GM23338 (cell line): Measurements from ENCODE around the gene JMJD1C. TPM values are rescaled to one million over a fixed set of nuclear protein-coding genes. Genes with fewer than 3 reads are reported as not detected.

Experiments
- ATAC-seq: fragments of 200-7000 bp; cut with Tn5 transposase; 3 replicates; pipeline ENCODE4 v1.9.1; 2020
- DNase-seq: peaks from one replicate; pipeline ENCODE4 v3.0.0-alpha.2; 2015; ENCODE audit warnings: low spot score
- H2AFZ ChIP-seq: fragments of 200-600 bp; sonication (generic); 2 replicates; pipeline ENCODE4 v1.8.0; 2016; ENCODE audit warnings: antibody characterized with exemption, mild to moderate bottlenecking, moderate library complexity
- H3F3A ChIP-seq: fragments of 200-600 bp; sonication (generic); replicated peaks from 2 replicates; pipeline ENCODE4 v1.8.0; 2017; ENCODE audit warnings: antibody characterized with exemption, mixed run types, low read depth
- H3K27ac ChIP-seq: fragments of 200-600 bp; sonication (generic); 2 replicates; pipeline ENCODE4 v1.6.1; 2016; ENCODE audit warnings: low read depth
- H3K27me3 ChIP-seq: fragments of 200-600 bp; sonication (generic); 2 replicates; pipeline ENCODE4 v1.8.0; 2016; ENCODE audit warnings: mild to moderate bottlenecking, mixed run types, moderate library complexity; ENCODE audit not compliant: insufficient read depth
- H3K36me3 ChIP-seq: fragments of 200-600 bp; sonication (generic); 2 replicates; pipeline ENCODE4 v1.8.0; 2016; ENCODE audit warnings: mild to moderate bottlenecking; ENCODE audit not compliant: insufficient read depth
- H3K4me1 ChIP-seq: fragments of 200-600 bp; sonication (generic); 2 replicates; pipeline ENCODE4 v1.8.0; 2016; ENCODE audit warnings: mild to moderate bottlenecking, moderate library complexity; ENCODE audit not compliant: insufficient read depth
- H3K4me2 ChIP-seq: fragments of 200-600 bp; sonication (generic); 2 replicates; pipeline ENCODE4 v1.7.1; 2017; ENCODE audit warnings: mixed run types
- H3K4me3 ChIP-seq: fragments of 200-600 bp; sonication (generic); 2 replicates; pipeline ENCODE4 v1.6.1; 2016; ENCODE audit warnings: mixed run types
- H3K79me2 ChIP-seq: fragments of 200-600 bp; sonication (generic); replicated peaks from 2 replicates; pipeline ENCODE4 v1.8.0; 2017; ENCODE audit warnings: mild to moderate bottlenecking; ENCODE audit not compliant: insufficient read depth
- H3K9me2 ChIP-seq: fragments of 200-600 bp; sonication (generic); 2 replicates; pipeline ENCODE4 v1.8.0; 2017; ENCODE audit not compliant: insufficient read depth
- H4K20me1 ChIP-seq: fragments of 200-600 bp; sonication (generic); replicated peaks from 2 replicates; pipeline ENCODE4 v1.8.0; 2017; ENCODE audit warnings: mild to moderate bottlenecking; ENCODE audit not compliant: insufficient read depth
- H3K27ac Mint-ChIP-seq: 2 replicates; pipeline ENCODE4 v1.8.0; 2020; ENCODE audit warnings: inconsistent platforms, mild to moderate bottlenecking, moderate library complexity, mixed read lengths
- H3K27me3 Mint-ChIP-seq: 3 replicates; pipeline ENCODE4 v1.8.0; 2022; ENCODE audit warnings: low read depth, mild to moderate bottlenecking, moderate library complexity, mixed read lengths, inconsistent platforms; ENCODE audit not compliant: insufficient read depth, poor library complexity
- H3K36me3 Mint-ChIP-seq: 3 replicates; pipeline ENCODE4 v1.8.0; 2021; ENCODE audit warnings: low read depth, mild to moderate bottlenecking, inconsistent platforms, moderate library complexity, mixed read lengths
- H3K4me1 Mint-ChIP-seq: 3 replicates; pipeline ENCODE4 v1.8.0; 2020; ENCODE audit warnings: mild to moderate bottlenecking, inconsistent platforms, mixed read lengths
- H3K4me3 Mint-ChIP-seq: 3 replicates; pipeline ENCODE4 v1.8.0; 2021; ENCODE audit warnings: moderate library complexity, mild to moderate bottlenecking, inconsistent platforms, mixed read lengths
- H3K9me3 Mint-ChIP-seq: 3 replicates; pipeline ENCODE4 v1.8.0; 2020; ENCODE audit warnings: moderate library complexity, mild to moderate bottlenecking, inconsistent platforms, mixed read lengths
- CREB1 ChIP-seq: fragments of 250-450 bp; sonication (Bioruptor Pico); IDR thresholded peaks from 2 replicates; pipeline ENCODE4 v1.5.0; 2020; ENCODE audit warnings: low read depth, mild to moderate bottlenecking, moderate library complexity
- ETS1 ChIP-seq: IDR thresholded peaks from 2 replicates; pipeline ENCODE4 v1.6.1; 2016; ENCODE audit warnings: antibody characterized with exemption
- EZH2 ChIP-seq: fragments of 200-600 bp; sonication (generic); IDR thresholded peaks from one replicate; pipeline ENCODE4 v1.8.0; 2017; ENCODE audit warnings: antibody characterized with exemption, mild to moderate bottlenecking, low read depth; ENCODE audit not compliant: unreplicated experiment
- EZH2phosphoT487 ChIP-seq: fragments of 200-600 bp; sonication (generic); IDR thresholded peaks from one replicate; pipeline ENCODE4 v1.8.1; 2018; ENCODE audit warnings: antibody characterized with exemption; ENCODE audit not compliant: unreplicated experiment
- JUNB ChIP-seq: IDR thresholded peaks from one replicate; pipeline ENCODE4 v1.6.1; 2016; ENCODE audit warnings: antibody characterized with exemption; ENCODE audit not compliant: unreplicated experiment
- NANOG ChIP-seq: IDR thresholded peaks from 2 replicates; pipeline ENCODE4 v1.6.1; 2016; ENCODE audit warnings: antibody characterized with exemption, borderline replicate concordance
- REST ChIP-seq: IDR thresholded peaks from one replicate; pipeline ENCODE4 v1.6.1; 2018; ENCODE audit warnings: antibody characterized with exemption; ENCODE audit not compliant: unreplicated experiment
- STAT1 ChIP-seq: IDR thresholded peaks from one replicate; pipeline ENCODE4 v1.6.1; 2016; ENCODE audit warnings: antibody characterized with exemption; ENCODE audit not compliant: unreplicated experiment
- ZNF114 ChIP-seq: fragments of 250-450 bp; sonication (Bioruptor Pico); IDR thresholded peaks from 2 replicates; pipeline ENCODE4 v1.5.0; 2020; ENCODE audit warnings: mild to moderate bottlenecking, moderate library complexity
- ZNF331 ChIP-seq: fragments of 250-450 bp; sonication (Bioruptor Pico); IDR thresholded peaks from 2 replicates; pipeline ENCODE4 v1.5.0; 2020; ENCODE audit warnings: low read depth, mild to moderate bottlenecking, moderate library complexity
- ZNF462 ChIP-seq: fragments of 250-450 bp; sonication (Bioruptor Pico); IDR thresholded peaks from 2 replicates; pipeline ENCODE4 v1.5.0; 2020; ENCODE audit warnings: mild to moderate bottlenecking, moderate library complexity
- polyA plus RNA-seq: library from polyadenylated mRNA; unstranded; fragments of >200 nt; fragmentation: Nextera tagmentation; extraction: Ambion mirVana; gene quantifications from 2 replicates; pipeline ENCODE4 v1.2.1, GENCODE V29; 2016
- total RNA-seq: library from RNA; depleted of rRNA; stranded (reverse); fragments of >200 nt; shearing (Covaris generic); gene quantifications from 2 replicates; pipeline ENCODE4 v1.2.3, GENCODE V29; 2014
- TF ChIP-seq, protein P1 (sequence below), 2 experiments: fragments of 200-600 bp in 1 of 2; sonication (generic) in 1 of 2; conservative IDR thresholded peaks; 2 replicates each; pipeline versions ENCODE4 v1.5.1 to v1.6.1; 2016 to 2017; ENCODE audit warnings: antibody characterized with exemption in 2 of 2, low read depth in 2 of 2, mild to moderate bottlenecking in 2 of 2, moderate library complexity in 1 of 2

JMJD1C gene
- total and polyA plus RNA-seq, 2 experiments from 2014 or later, result 333 to 435 TPM

DNA sequence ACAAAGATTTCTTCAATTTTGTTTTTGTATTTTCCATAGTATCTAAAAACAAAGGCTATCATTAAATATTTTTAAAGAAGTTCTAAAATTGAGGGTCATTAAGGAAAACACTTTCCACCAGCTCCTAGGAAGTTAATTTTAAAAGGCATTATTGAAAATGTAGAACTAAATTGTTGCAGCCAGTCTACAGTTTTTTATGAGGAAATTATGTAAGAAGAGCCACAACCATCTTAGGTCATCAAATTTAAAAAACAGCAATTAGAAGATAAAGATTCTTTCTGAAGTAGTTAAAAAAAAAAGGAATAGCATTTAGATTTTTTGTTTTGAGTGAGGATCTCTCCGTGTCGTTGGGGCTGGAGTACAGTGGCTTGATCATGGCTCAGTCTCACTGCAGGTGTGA, 171.0 kb downstream of the JMJD1C start:
- H3K36me3 ChIP-seq, result no peaks in the 10 kb centered on the region
- peaks cover 63% of the 10 kb centered on the region for H3K79me2 ChIP-seq
- H3K4me3 ChIP-seq, result no peak overlapping the region
- TF ChIP-seq NANOG, result no peak
- no peak for TF ChIP-seq CREB1 (CRISPR knock-in tag)
- no peak for TF ChIP-seq EZH2phosphoT487
- no peak for TF ChIP-seq JUNB
- no peak for TF ChIP-seq ZNF114 (CRISPR knock-in tag)
- no peak for TF ChIP-seq ZNF462 (CRISPR knock-in tag)
- no peak for TF ChIP-seq STAT1
- TF ChIP-seq ZNF331 (CRISPR knock-in tag), result no peak
- no peak for TF ChIP-seq EZH2
- no peak for TF ChIP-seq ETS1
- TF ChIP-seq, protein P1, sequence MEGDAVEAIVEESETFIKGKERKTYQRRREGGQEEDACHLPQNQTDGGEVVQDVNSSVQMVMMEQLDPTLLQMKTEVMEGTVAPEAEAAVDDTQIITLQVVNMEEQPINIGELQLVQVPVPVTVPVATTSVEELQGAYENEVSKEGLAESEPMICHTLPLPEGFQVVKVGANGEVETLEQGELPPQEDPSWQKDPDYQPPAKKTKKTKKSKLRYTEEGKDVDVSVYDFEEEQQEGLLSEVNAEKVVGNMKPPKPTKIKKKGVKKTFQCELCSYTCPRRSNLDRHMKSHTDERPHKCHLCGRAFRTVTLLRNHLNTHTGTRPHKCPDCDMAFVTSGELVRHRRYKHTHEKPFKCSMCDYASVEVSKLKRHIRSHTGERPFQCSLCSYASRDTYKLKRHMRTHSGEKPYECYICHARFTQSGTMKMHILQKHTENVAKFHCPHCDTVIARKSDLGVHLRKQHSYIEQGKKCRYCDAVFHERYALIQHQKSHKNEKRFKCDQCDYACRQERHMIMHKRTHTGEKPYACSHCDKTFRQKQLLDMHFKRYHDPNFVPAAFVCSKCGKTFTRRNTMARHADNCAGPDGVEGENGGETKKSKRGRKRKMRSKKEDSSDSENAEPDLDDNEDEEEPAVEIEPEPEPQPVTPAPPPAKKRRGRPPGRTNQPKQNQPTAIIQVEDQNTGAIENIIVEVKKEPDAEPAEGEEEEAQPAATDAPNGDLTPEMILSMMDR (conservative IDR thresholded peaks at IDR 0.05; ENCODE audit: low read depth in 2 of 2), result no peak
- no peak for TF ChIP-seq REST
- no peaks in the 10 kb centered on the region for H3K27me3 ChIP-seq
- Mint-ChIP-seq H3K27ac (no peak overlapping the region), H3K27me3 (no peaks in the 10 kb centered on the region), H3K9me3 (no peaks in the 10 kb centered on the region), H3K4me3 (no peak overlapping the region), H3K36me3 (peaks cover 3% of the 10 kb centered on the region; the same call in 1 of the 3 replicates), H3K4me1 (peaks cover 3% of the 10 kb centered on the region)
- H3K4me1 ChIP-seq, result no peaks in the 10 kb centered on the region; the same call in 1 of the 2 replicates
- no peak overlapping the region for H3K27ac ChIP-seq
- no peak for ATAC-seq
- no peaks in the 10 kb centered on the region for H3K9me2 ChIP-seq
- H3K4me2 ChIP-seq, result no peak overlapping the region
- H2AFZ ChIP-seq, result no peak overlapping the region
- no peaks in the 10 kb centered on the region for H3F3A ChIP-seq
- 0 out of 2 replicates have a peak, but pooled peaks cover 8% of the 10 kb centered on the region for H4K20me1 ChIP-seq
- no peak for DNase-seq
